HG03064 (cell line): ENCODE measurements around the gene KRT7.
"Not testable (repeated sequence)": the region's sequence is repeated elsewhere in the genome, so short reads cannot be mapped to it uniquely, and the experiment has no call there.

Experiments used
- ATAC-seq: cut with Tn5 transposase; IDR thresholded peaks from one replicate; pipeline ENCODE4 v1.9.1; 2021; ENCODE audit warnings: low read depth; ENCODE audit not compliant: unreplicated experiment

KRT7 gene

DNA sequence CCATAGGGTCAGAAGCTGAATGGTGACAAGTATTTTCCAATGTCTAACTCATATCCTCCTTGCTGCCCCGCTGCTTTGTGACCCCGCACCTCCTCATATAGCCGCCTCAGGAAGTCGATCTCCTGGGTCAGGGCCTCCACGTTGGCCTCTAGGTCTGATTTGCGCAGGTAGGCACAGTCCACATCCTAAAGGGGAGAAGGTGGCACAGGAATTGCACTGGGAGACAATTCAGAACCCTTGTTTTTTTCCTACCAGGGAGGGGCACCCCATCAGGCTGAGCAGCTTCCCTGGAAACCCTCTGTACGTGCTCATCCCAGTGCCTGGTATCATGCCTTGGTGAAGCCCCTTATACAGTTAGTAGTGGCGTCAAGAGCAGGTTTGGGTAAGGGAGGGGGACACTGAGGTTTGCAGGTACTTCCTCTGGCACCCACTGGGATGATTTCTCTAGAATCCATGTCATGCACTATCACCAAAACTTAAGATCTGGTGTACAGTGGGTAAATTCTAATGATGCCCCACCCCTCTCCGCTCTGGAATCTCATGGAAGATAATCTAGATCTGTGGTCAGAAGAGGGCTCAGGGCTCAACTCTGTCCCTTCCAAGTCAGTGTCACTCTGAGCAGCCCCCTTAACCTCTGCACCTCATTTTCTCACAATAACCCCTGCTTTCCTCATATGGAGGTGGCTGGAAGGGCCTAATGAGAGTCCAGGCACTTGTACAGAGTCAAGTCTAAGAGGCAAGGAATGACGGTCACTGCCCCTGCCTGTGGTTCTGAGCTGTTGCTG is 21.3 kb downstream of the KRT7 start:
- no peak for ATAC-seq

- no peak for ATAC-seq
These were observed 22.1 kb downstream of the KRT7 start for GRCh38 chr12:52254965-52255751.

GRCh38 chr12:52255926-52256583 is 23.0 kb downstream of the KRT7 start:
- no peak for ATAC-seq

- ATAC-seq = no peak
These were observed 23.5 kb downstream of the KRT7 start for GRCh38 chr12:52256584-52256935.

GRCh38 chr12:52257074-52257551 is 24.1 kb downstream of the KRT7 start:
- ATAC-seq = no peak

GRCh38 chr12:52257922-52258321 is 24.9 kb downstream of the KRT7 start:
- not testable (repeated sequence) for ATAC-seq

DNA sequence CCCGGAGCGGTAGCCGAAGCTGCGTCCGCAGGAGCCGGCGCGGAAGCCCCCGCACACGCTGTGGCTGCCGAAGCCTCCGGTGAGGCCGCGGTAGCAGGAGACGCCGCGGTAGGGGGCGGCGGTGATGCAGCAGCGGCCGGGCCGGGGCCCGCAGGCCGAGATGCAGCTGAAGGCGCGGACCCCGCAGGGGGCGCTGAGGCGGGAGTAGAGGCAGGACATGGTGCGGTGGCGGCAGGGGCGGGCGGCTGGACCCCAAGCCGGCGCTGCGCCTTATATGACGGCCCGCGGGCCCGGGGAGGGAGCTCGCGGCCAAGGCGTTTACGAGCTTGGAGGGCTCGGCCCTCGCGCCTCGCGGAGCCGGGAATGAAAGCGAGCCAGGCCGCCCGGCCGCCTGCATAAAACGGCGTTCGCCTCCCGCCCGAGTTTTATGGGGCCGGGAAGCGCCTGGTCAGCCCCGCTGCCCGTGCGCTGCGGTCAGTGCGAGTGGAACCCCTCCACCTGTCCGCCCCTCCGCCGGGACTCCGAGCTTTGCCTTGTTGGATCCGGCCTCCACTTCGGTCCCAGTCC is 25.4 kb downstream of the KRT7 start:
- no peak for ATAC-seq

GRCh38 chr12:52259657-52260243 is 26.7 kb downstream of the KRT7 start:
- no peak for ATAC-seq

DNA sequence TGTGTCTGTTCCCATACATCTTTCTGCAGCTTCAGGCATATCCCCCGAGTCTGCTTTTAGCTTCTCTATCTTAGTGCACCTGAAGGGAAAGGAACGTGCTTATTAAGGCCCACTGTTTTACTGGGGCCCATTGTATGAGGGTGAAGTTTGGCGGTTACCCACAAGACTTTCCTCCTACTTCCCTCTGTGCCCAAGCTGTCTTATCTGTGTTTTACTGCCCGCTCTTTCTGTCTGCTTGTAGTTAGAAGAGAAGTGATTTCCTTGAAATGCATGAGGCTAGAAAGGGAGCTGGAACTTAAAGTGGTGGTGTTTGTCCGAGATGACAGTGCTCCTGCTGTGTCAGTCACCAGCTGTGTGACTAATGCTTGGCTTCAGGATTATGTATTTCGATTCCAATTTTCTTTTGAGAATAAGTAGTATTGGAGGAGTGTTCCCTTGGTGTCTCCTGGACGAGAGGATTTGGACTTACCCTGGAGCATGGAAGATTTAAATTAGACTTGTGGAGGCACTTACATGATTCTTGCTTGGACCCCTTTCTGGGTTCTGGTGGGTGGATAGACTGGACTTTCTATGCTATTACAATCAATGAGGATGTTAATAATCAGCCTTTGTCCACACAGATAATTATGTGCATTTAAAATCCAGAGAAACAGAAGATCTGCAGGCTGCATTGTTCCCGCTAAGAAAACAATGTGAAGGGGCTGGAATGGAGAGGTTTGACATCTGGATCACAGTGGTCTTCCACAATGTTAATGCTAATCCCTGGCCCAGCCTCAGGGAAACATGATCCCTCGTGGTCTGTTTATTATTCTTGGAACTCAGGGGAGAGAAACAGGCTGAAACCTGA is 27.5 kb downstream of the KRT7 start:
- ATAC-seq = no peak

DNA sequence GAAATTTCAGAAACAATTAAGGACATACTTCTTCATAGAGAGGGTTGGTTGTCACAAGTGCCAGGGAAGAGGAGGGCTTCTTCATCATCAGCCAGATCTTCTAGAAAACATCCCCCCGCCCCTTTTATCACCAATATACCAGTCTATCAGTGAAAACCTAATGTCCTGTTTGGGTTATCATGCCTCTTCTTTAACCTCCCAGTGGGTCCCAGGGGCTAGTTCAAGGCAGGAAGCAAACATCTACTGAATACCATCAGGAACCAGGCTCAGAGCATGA is 28.1 kb downstream of the KRT7 start:
- no peak for ATAC-seq

DNA sequence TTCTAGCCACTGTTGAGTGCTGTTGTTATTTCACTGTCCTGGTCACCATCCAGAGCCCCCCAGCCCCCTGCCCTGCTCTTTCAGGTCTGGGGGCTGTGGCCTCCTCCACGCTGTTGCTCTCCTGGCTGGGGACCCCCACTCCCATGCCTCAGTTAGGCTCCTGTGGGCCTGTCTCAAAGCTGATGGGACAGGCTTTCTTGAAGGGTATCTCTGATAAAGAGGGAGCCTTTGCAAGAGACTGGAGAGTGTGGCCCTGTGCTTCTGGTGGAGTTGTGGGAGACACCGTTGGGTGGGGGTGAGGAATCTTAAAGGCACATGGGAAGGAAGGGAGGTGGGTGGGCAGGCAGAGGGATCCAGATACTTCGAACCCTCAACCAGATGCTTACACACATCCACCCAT is 29.2 kb downstream of the KRT7 start:
- no peak for ATAC-seq

DNA sequence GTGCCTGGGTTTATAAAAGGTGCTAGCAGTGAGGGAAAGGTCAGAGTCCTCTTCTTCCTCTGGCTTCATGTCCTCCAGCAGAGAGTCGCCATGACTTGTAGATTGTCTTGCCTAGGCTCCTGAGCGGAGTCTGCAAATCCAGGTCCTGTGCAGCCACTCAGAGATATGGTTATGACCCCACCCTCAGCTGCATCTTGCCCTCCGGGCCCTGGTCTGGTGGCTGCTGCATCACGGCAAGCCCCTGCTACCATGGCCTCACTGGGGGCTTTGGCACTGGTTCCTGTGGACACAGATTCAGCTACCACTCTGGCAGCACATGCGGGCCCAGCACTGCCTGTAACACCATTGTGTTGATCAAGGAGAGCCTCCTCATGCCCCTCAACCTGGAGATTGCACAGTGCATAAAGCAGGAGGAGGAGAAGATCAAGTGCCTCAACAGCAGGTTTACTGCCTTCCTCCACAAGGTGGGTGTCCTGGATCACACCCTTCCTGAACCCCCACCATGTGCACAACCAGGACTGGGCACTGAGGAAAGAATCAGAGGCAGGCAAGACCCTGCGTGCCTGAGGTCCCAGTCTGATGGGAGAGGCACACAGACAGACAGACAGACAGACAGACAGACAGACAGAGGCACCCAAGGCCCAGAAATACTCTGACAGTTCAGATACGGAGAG is 30.9 kb downstream of the KRT7 start:
- no peak for ATAC-seq

GRCh38 chr12:52264435-52264825 is 31.4 kb downstream of the KRT7 start:
- no peak for ATAC-seq

- no peak for ATAC-seq
These were observed 33.5 kb downstream of the KRT7 start for GRCh38 chr12:52266514-52266913.

DNA sequence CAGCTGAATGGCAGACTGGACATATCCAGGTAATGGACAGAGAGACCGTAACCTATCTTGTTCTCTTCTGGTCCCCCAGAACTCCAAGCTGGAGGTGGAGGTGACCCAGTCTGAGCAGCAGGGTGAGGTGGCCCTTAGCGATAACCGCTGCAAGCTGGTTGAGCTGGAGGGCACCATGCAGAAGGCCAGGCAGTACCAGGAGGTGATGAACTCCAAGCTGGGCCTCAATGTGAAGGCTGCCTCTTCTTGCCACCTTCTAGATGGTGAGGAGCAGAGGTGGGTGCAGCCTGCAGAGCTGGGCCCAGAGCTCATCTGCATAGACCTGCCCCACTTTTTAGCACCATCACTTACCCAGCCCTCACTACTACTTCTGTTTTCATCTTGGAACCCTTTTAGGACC is 34.2 kb downstream of the KRT7 start:
- ATAC-seq = no peak

DNA sequence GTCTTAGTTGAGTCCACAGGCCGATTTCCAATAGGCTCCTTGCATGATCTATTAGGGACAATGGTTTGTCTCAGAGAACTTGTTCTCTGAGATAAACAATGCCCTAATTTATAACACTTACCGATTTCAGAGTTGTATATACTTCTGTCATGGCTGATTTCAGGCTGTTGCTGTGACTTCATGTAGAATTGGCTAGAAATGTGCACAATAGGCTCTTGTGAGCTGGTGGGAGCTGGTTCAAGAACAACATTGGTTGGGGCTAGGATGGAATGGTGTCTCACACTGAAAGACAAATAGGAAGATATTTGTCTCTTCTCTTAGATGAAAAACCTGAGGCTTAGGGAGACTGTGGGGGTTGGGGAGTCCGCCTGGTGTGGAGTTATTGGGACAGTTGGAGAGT is 34.7 kb downstream of the KRT7 start:
- ATAC-seq = no peak

DNA sequence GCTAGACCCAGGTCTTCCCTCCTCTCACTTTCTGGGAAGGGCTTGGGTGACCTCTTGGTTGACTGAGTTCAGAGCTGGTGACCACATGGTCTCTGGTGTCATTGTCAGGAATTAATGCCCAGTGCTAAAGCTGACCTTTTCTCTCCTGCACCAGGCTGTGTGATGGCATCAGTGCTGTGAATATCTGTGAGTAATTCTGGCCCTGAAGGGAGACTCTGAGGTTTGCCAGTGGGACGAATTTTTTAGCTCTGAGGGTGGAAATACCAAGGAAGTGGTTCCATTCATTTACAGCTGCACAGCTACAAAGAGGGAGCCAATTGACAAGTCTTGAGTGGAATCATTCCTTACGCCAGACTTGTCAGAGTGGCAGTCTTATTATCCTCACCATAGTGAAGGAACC is 35.2 kb downstream of the KRT7 start:
- ATAC-seq = no peak

DNA sequence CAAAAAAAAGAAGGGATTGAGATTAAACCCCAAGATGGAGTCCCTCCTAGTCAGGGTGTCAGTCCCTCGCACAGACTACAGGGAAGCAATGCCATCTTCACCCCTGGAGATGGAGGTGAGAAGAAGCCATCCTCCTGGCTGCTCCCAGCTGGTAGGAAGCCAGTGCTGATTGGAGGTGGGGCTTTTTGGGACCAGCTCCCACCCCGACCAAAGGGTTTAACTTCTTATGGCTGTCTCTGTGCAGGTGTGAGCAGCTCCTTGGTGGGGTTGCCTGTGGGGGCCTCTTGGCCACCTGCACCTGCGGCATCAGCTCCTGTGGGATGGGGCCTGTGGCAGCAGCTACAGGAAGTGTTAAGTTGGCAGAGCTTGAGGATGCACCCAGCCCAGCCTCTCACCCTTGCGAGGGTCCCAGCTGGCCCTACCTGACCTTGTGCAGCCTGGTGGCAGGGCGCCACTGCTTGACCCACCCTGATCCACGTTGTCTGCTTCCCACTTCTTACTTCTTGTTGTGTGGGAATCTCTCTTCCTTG is 37.6 kb downstream of the KRT7 start:
- no peak for ATAC-seq

GRCh38 chr12:52271158-52271557 is 38.1 kb downstream of the KRT7 start:
- ATAC-seq = no peak
